Vagina (tissue), 2 donors: ENCODE data around the gene TLCD1.

ENCODE experiments used
- CTCF ChIP-seq, 3 experiments: fragments of 450-650 bp in 2 of 3; fragments of 200-600 bp in 1 of 3; sonication (generic) in 1 of 3; IDR thresholded peaks; one replicate each; pipeline ENCODE4 v1.5.1; 2017 to 2019; ENCODE audit warnings: antibody characterized with exemption in 3 of 3, mild to moderate bottlenecking in 2 of 3, moderate library complexity in 2 of 3
- POLR2A ChIP-seq, 2 donors: fragments of 450-650 bp; IDR thresholded peaks; one replicate each; pipeline ENCODE4 v1.6.1; 2017; ENCODE audit warnings: antibody characterized with exemption in 2 of 2, mild to moderate bottlenecking in 2 of 2, moderate library complexity in 2 of 2
- POLR2AphosphoS5 ChIP-seq, 2 donors: sonication (generic); formaldehyde crosslinking; IDR thresholded peaks; one replicate each; pipeline ENCODE4 v1.9.0; 2017; ENCODE audit warnings: antibody characterized with exemption in 2 of 2, mild to moderate bottlenecking in 2 of 2, low read depth in 1 of 2; ENCODE audit not compliant: insufficient read depth in 1 of 2

- TF ChIP-seq CTCF (IDR thresholded peaks at IDR 0.05) (no peak), POLR2A (IDR thresholded peaks at IDR 0.05) (no peak), POLR2AphosphoS5 (IDR thresholded peaks at IDR 0.05; ENCODE audit: insufficient read depth in 1 of 2, low read depth in 1 of 2) (no peak)
Observed at GRCh38 chr17:28714281-28714680, 11.8 kb downstream of the TLCD1 start.
